Glutamatergic neuron (in vitro differentiated cells): ENCODE results near the gene MAST2. TPM values are rescaled to one million over a fixed set of nuclear protein-coding genes. Genes with fewer than 3 reads are reported as not detected.
"Not testable (repeated sequence)": the region's sequence is repeated elsewhere in the genome, so short reads cannot be mapped to it uniquely, and the experiment has no call there.

Experiments
- DNase-seq: peaks from one replicate; pipeline ENCODE4 v3.0.0; 2022
- H3K27ac Mint-ChIP-seq: one replicate; pipeline ENCODE4 v1.8.0; 2020; ENCODE audit warnings: mild to moderate bottlenecking, mixed read lengths, inconsistent platforms; ENCODE audit not compliant: unreplicated experiment
- H3K27me3 Mint-ChIP-seq: one replicate; pipeline ENCODE4 v1.8.0; 2020; ENCODE audit warnings: mild to moderate bottlenecking, moderate library complexity, mixed read lengths, inconsistent platforms; ENCODE audit not compliant: unreplicated experiment
- H3K36me3 Mint-ChIP-seq: one replicate; pipeline ENCODE4 v1.8.0; 2020; ENCODE audit warnings: mild to moderate bottlenecking, mixed read lengths, inconsistent platforms; ENCODE audit not compliant: unreplicated experiment
- H3K4me1 Mint-ChIP-seq: one replicate; pipeline ENCODE4 v1.8.0; 2020; ENCODE audit warnings: mild to moderate bottlenecking, low read depth, mixed read lengths, inconsistent platforms; ENCODE audit not compliant: unreplicated experiment
- H3K4me3 Mint-ChIP-seq: one replicate; pipeline ENCODE4 v1.8.0; 2020; ENCODE audit warnings: mild to moderate bottlenecking, mixed read lengths, inconsistent platforms; ENCODE audit not compliant: unreplicated experiment
- H3K9me3 Mint-ChIP-seq: one replicate; pipeline ENCODE4 v1.8.0; 2020; ENCODE audit warnings: mild to moderate bottlenecking, moderate library complexity, mixed read lengths, inconsistent platforms; ENCODE audit not compliant: unreplicated experiment
- CTCF ChIP-seq: fragments of 200-600 bp; sonication (generic); IDR thresholded peaks from one replicate; pipeline ENCODE4 v1.5.0; 2021; ENCODE audit not compliant: partially characterized antibody, unreplicated experiment
- total RNA-seq: library from RNA; stranded (reverse); fragmentation: NEBNext Ultra II Directional; extraction: Animal tissue kit (Norgen Biotek cat#: 25700); gene quantifications from one replicate; pipeline ENCODE4 v1.2.1, GENCODE V29; 2021; ENCODE audit not compliant: unreplicated experiment

Gene MAST2
- total RNA-seq, 1 donor from 2014 or later = 95.1 TPM

DNA sequence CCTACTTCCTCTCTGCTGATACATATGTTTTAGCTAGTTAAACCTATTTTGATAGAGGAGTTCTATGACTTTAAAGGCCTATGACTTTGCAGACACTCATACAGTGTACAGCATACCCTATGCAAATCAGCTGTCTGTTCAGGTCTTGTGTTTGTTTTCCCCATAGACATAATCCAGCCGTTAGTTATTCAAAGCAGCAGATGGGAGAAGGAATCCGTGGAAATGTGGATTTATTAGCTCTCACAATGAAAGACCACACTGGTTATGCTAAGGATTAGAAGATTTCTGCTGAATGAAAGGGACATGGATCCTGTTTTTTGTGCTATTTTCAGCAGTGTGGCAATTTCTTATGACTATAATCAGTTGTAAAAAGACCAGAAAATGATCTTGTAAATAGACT lies 59.8 kb downstream of the MAST2 start:
- Mint-ChIP-seq H3K27ac (peak overlapping the region; percentile 93), H3K9me3 (peaks cover 3% of the 10 kb centered on the region), H3K27me3 (no peaks in the 10 kb centered on the region), H3K36me3 (no peaks in the 10 kb centered on the region), H3K4me1 (peaks cover 39% of the 10 kb centered on the region), H3K4me3 (peak overlapping the region; percentile 76)
- DNase-seq = no peak
- no peak for TF ChIP-seq CTCF

DNA sequence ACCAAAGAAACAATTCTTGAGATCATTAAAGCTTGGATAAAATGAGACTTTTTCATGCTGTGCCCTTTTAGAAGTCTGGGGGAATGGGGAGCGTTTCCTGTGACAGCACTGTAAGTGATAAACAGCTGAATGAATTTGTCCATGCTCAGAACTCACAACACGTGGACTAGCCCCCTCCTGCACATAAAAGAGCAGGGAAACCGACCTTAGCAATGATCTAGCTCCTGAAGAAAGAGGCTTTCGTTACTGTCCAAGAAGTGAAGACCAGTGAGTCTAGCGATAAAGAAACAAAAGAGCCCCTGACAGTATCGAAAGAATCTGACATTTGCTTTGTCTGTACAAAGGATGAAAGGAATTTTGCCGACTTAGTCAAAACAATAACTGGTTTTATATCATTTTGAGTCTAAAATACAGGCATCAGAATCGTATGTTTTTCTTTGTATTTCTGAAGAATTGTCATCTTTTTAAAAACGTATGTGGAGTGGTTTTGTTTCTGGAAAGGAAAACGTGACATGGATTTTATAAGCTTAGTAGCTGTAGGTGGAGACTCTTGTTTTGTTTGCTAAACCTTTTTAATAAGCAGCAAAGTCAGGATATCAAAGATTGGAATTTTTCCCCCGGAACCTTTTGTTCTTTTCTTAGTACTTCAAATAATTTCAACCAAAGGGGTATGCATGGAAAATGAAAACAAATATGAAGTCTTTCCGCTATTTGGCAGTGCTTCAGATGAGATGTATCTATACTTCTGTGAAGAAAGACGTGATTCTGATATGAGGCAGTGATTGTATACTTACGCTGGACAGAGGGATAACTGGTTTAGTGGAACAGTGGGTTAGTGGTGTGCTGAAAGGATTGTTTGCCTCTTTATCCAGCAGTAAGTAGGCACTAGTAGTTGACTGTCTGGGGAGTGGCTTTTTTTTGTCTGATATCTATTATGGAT lies 61.0 kb downstream of the MAST2 start:
- no peaks in the 10 kb centered on the region for H3K27me3 Mint-ChIP-seq
- peaks cover 42% of the 10 kb centered on the region for H3K4me1 Mint-ChIP-seq
- DNase-seq = no peak
- no peak for TF ChIP-seq CTCF
- H3K27ac Mint-ChIP-seq = peak overlapping the region; percentile 93
- no peaks in the 10 kb centered on the region for H3K36me3 Mint-ChIP-seq
- peak overlapping the region; percentile 76 for H3K4me3 Mint-ChIP-seq
- peaks cover 1% of the 10 kb centered on the region for H3K9me3 Mint-ChIP-seq

DNA sequence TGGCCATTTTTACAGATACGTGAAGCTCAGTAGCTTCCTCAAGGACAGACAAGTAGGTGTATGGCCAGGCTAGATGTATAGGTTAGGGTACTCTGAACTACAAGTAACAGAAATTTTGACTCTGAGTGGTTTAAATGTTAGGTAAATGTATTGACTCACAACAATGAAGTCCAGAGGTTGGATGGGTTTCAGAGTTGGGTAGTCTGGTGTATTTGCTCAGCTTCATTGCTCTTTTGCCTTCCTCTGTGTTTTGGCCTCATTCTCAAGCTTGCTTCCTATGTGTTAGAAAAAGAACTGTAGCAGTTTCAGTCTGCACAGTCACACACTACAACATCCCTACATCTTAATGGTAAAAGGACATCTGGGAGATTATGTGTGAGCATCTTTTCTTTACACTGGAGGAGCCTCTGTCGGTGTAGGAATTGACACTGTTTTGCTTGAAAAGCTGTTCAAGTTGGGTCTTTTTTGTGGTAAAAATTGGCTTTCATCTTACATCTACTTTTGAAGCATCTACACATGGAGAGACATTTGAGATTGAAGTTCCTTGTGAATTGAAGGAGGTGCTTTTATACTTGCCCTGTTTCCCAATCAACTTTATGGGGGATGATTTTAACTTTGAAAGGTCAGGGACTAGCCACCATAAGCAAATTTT lies 64.4 kb downstream of the MAST2 start:
- Mint-ChIP-seq H3K27ac (no peak overlapping the region), H3K4me3 (no peak overlapping the region), H3K27me3 (no peaks in the 10 kb centered on the region), H3K36me3 (no peaks in the 10 kb centered on the region), H3K9me3 (no peaks in the 10 kb centered on the region), H3K4me1 (peaks cover 30% of the 10 kb centered on the region)
- DNase-seq = no peak
- TF ChIP-seq CTCF = no peak

DNA sequence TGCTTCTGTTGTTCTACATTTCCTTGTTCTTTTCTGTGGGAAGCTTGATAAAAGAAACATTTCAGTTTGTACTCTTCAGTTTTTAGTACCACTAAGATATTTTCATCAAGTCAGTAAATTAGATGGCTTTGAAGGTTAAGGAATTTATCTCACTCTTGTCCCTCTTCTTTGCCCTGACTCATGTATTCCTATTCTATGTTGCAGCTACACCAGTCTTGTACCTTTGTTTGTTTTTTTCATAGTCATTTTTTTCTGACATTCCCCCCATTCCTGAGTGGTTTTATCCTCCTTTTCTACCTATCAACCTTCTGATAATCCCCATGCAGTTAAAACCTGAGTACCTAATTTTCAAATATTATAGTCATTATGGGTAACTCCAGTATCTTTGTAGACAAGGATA lies 65.4 kb downstream of the MAST2 start:
- Mint-ChIP-seq H3K36me3 (no peaks in the 10 kb centered on the region), H3K27ac (no peak overlapping the region), H3K4me1 (peaks cover 21% of the 10 kb centered on the region), H3K4me3 (no peak overlapping the region), H3K27me3 (no peaks in the 10 kb centered on the region), H3K9me3 (no peaks in the 10 kb centered on the region)
- TF ChIP-seq CTCF = no peak
- no peak for DNase-seq

DNA sequence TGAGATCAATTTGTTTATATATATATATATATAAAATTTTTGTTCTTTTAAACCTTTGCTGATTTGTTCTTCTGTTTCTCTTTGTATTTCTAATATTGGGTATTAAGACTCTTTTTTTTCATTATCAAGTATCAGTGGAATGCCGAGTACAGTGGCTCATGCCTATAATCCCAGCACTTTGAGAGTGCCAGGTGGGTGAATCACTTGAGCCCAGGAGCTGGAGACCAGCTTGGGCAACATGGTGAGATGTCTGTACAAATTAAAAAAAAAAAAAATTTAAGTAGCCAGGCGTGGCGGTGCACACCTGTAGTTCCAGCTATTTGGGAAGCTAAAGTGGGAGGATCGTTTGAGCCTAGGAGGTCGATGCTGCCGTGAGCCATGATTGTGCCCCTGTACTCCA lies 67.1 kb downstream of the MAST2 start:
- H3K4me3 Mint-ChIP-seq = no peak overlapping the region

GRCh38 chr1:45872173-45872801 lies 68.9 kb downstream of the MAST2 start:
- not testable (repeated sequence) for H3K4me3 Mint-ChIP-seq, H3K36me3 Mint-ChIP-seq, H3K9me3 Mint-ChIP-seq, H3K27me3 Mint-ChIP-seq, H3K4me1 Mint-ChIP-seq, H3K27ac Mint-ChIP-seq
- DNase-seq = peak; percentile 26

More for the DNA sequence above, 67.1 kb downstream of the MAST2 start:
- Mint-ChIP-seq H3K4me1 (peaks cover 7% of the 10 kb centered on the region), H3K36me3 (no peaks in the 10 kb centered on the region), H3K9me3 (no peaks in the 10 kb centered on the region), H3K27me3 (no peaks in the 10 kb centered on the region), H3K27ac (no peak overlapping the region)
- DNase-seq = no peak
- TF ChIP-seq CTCF = no peak
